Measurements from ENCODE around the gene SCAMP4.

GRCh38 chr19:1913781-1914577 lies 8.8 kb downstream of the SCAMP4 start:
- no peak for TF ChIP-seq CTCF (IDR thresholded peaks at IDR 0.05; ENCODE audit: insufficient read depth, low read length)
- no peak for TF ChIP-seq POLR2AphosphoS5 (IDR thresholded peaks at IDR 0.05; ENCODE audit: low read depth)
